Bronchial epithelial cell (primary cell): Measurements from ENCODE around the gene RAX2. TPM values are rescaled to one million over a fixed set of nuclear protein-coding genes. Genes with fewer than 3 reads are reported as not detected.

Source experiments
- DNase-seq: peaks from one replicate; pipeline ENCODE4 v3.0.0-alpha.2; 2010; ENCODE audit warnings: low read depth
- FAIRE-seq: peaks from 2 replicates; lab custom pipeline; 2011; peaks lifted over from hg19 to GRCh38; lab: Jason Lieb, UNC
- H3K27me3 ChIP-seq: 2 replicates; pipeline ENCODE4 v1.5.1; 2011; ENCODE audit warnings: low read length; ENCODE audit not compliant: control insufficient read depth, insufficient read depth
- H3K36me3 ChIP-seq: 2 replicates; pipeline ENCODE4 v1.5.1; 2011; ENCODE audit warnings: low read length; ENCODE audit not compliant: control insufficient read depth, insufficient read depth
- H3K4me3 ChIP-seq: 2 replicates; pipeline ENCODE4 v1.5.1; 2011; ENCODE audit warnings: mild to moderate bottlenecking, low read depth, low read length, control low read depth
- CTCF ChIP-seq: IDR thresholded peaks from 2 replicates; pipeline ENCODE4 v1.5.1; 2011; ENCODE audit warnings: mild to moderate bottlenecking, moderate library complexity, low read length, control low read depth, inconsistent platforms; ENCODE audit not compliant: insufficient read depth, severe bottlenecking
- total RNA-seq: library from RNA; depleted of rRNA; stranded (reverse); fragments of >200 nt; gene quantifications from 2 replicates; pipeline ENCODE4 v1.2.1, GENCODE V29; 2014

The RAX2 gene
- total RNA-seq, 1 donor from 2014 or later: not detected

GRCh38 chr19:3798137-3798536, 26.1 kb upstream of the RAX2 start:
- no peak for FAIRE-seq
- Histone ChIP-seq H3K27me3 (peaks cover 5% of the 10 kb centered on the region), H3K36me3 (no peaks in the 10 kb centered on the region), H3K4me3 (no peak overlapping the region)
- no peak for TF ChIP-seq CTCF
- DNase-seq: no peak

GRCh38 chr19:3796358-3796757, 24.3 kb upstream of the RAX2 start:
- FAIRE-seq (no peak), DNase-seq (no peak)
- no peak for TF ChIP-seq CTCF
- Histone ChIP-seq H3K4me3 (no peak overlapping the region), H3K27me3 (peaks cover 2% of the 10 kb centered on the region), H3K36me3 (no peaks in the 10 kb centered on the region)

- FAIRE-seq (no peak), DNase-seq (no peak)
- no peak for TF ChIP-seq CTCF
- Histone ChIP-seq H3K4me3 (no peak overlapping the region), H3K27me3 (no peaks in the 10 kb centered on the region), H3K36me3 (no peaks in the 10 kb centered on the region)
Observed at GRCh38 chr19:3793799-3794198, 21.8 kb upstream of the RAX2 start.

GRCh38 chr19:3792114-3792513, 20.1 kb upstream of the RAX2 start:
- Histone ChIP-seq H3K4me3 (no peak overlapping the region), H3K36me3 (no peaks in the 10 kb centered on the region), H3K27me3 (no peaks in the 10 kb centered on the region)
- no peak for FAIRE-seq
- DNase-seq: no peak
- no peak for TF ChIP-seq CTCF

- no peaks in the 10 kb centered on the region for H3K27me3 ChIP-seq
- no peak overlapping the region for H3K4me3 ChIP-seq
- no peak for FAIRE-seq
- H3K36me3 ChIP-seq: no peaks in the 10 kb centered on the region
- TF ChIP-seq CTCF: no peak
- DNase-seq: no peak
Observed at GRCh38 chr19:3790941-3791340, 18.9 kb upstream of the RAX2 start.

- no peak overlapping the region for H3K4me3 ChIP-seq
- FAIRE-seq (no peak), DNase-seq (no peak)
- H3K36me3 ChIP-seq: no peaks in the 10 kb centered on the region
- H3K27me3 ChIP-seq: peaks cover 2% of the 10 kb centered on the region
- no peak for TF ChIP-seq CTCF
Observed at GRCh38 chr19:3790209-3790734, 18.2 kb upstream of the RAX2 start.
